HG02884 (cell line): ENCODE results near the gene TBC1D8B.

Experiments
- ATAC-seq: cut with Tn5 transposase; IDR thresholded peaks from one replicate; pipeline ENCODE4 v1.9.1; 2021; ENCODE audit warnings: mild to moderate bottlenecking, moderate library complexity; ENCODE audit not compliant: unreplicated experiment

TBC1D8B gene

DNA sequence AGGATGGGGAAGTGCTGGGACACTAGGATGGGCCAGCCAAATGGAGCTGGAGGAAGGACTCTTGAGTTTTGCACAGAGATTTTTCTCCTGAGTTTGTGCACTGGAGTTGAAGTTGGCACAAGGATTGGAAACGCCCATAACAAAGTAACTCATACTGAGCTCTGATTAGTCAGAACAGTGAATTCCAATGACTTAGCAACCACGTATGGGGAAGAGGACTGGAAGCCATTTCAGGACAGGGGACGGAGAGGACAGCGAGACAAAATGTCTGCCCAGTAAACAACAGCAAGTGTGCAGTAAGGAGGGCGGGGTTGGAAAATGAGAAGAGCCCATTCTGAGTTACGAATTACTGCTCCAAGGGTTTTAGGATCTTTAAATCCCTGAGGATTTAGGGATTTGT, 94.8 kb downstream of the TBC1D8B start:
- ATAC-seq: no peak

- ATAC-seq: peak; percentile 72
These were observed 96.0 kb downstream of the TBC1D8B start for GRCh38 chrX:106898462-106898861.

DNA sequence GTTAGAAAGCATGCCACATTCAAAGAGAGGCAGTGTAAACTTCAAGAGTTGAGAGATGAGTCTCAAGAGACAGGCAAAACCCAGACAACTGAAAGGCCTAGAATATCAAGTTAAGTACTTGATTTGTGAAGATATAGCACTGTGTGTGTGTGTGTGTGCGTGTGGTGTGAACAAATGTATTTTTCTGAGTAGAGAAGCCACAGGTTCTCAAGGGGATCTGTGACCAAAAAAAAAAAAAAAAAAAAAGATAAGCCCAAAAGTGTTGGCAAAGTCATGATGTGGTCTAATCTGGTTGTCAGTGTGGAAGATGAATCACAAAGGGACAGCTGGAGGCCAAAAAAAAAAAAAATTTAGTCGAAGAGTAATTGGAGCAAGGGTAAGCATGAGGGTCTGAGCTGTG, 96.8 kb downstream of the TBC1D8B start:
- ATAC-seq: no peak

GRCh38 chrX:106899841-106900240, 97.4 kb downstream of the TBC1D8B start:
- ATAC-seq: no peak

GRCh38 chrX:106901341-106901740, 98.9 kb downstream of the TBC1D8B start:
- ATAC-seq: no peak

GRCh38 chrX:106901781-106902219, 99.3 kb downstream of the TBC1D8B start:
- no peak for ATAC-seq

GRCh38 chrX:106902684-106903083, 100.2 kb downstream of the TBC1D8B start:
- ATAC-seq: no peak

DNA sequence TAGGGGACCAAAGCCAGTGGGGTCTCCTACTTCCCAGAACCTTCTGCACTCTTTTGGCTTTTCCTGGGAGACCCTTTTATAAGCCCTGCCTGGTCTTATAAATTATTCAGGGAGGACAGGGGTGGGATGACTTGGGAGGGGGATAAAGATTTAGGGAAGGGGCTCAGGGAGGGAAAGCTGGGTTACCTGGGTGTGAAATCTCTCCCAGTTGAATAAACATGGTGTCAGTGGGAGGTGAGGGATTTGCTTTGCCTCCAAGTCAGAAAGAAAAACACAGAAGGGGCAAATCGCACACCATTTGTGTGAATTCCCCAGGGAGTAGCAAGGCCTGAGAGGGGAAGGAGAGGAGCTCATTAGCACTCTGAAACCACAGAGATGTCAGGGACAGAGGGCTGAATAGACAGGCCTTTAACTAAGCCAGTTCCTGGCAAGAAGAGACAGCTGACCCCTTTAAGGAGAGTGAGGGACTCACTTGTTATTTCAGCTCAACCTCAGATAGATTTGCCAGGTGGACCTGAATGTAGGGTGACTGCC, 100.9 kb downstream of the TBC1D8B start, which contains the start of gene RIPPLY1:
RIPPLY1 (minus strand) TSS at position 51 of the 534 bp plus-strand sequence. CDS start 54 bp downstream, outside the sequence.
- ATAC-seq: no peak

GRCh38 chrX:106903856-106904528, 101.5 kb downstream of the TBC1D8B start:
- ATAC-seq: no peak

- ATAC-seq: no peak
These were observed 102.7 kb downstream of the TBC1D8B start for GRCh38 chrX:106905064-106905708.

GRCh38 chrX:106906361-106906760, 103.9 kb downstream of the TBC1D8B start:
- ATAC-seq: no peak

- ATAC-seq: no peak
These were observed 110.4 kb downstream of the TBC1D8B start for GRCh38 chrX:106912864-106913263.

DNA sequence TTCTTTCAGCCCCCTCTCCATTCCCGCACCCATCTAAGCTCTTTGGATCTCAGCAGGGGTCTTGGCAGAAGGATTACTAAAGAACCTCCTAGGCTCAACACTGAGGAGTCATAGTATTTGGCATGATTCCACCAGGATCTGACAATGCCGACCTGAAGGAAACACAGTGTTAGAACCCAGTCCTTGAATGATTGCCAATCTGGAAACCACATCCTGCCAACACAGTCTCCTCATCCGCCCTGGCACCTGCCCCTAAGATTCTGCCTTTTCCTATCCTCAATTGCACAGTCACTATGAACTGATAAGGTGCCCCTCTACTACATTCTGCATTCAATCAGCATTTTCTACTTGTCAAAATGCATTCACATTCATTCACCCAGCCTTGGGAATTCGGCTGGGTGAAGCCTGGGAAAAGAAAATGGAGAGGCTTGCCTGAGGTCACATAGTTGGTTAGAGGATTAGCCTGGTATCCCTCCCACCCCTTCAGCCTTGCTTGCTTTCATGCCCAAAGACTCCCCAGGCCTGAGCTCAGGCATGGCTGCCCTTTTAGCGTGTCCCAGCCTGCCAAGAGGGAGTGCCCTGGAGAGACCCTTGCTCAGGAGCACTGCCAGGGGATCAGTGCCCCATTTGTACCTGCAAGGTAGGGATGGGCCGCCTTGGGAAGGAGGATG, 115.5 kb downstream of the TBC1D8B start:
- no peak for ATAC-seq

- ATAC-seq: no peak
These were observed 117.5 kb downstream of the TBC1D8B start, which contains the start of gene CLDN2 for GRCh38 chrX:106919932-106920452. Gene CLDN2, plus strand, starts transcription at chrX:106920402. Its CDS starts 7,827 bp downstream, at chrX:106928229.

GRCh38 chrX:106921637-106922036, 119.2 kb downstream of the TBC1D8B start:
- no peak for ATAC-seq
